ENCODE results near the gene SLC1A2. TPM values are rescaled to one million over a fixed set of nuclear protein-coding genes. Genes with fewer than 3 reads are reported as not detected.

SLC1A2 gene
- total RNA-seq, 1 experiment from 2014 or later, result not detected

GRCh38 chr11:35245056-35245455 is 174.3 kb downstream of the SLC1A2 start:
- DNase-seq (ENCODE audit: low spot score), result no peak

- DNase-seq (ENCODE audit: low spot score), result no peak
Observed at GRCh38 chr11:35243774-35244173, 175.6 kb downstream of the SLC1A2 start.

- DNase-seq (ENCODE audit: low spot score), result no peak
Observed at GRCh38 chr11:35242412-35243242, 176.7 kb downstream of the SLC1A2 start.

GRCh38 chr11:35241531-35241930 is 177.8 kb downstream of the SLC1A2 start:
- DNase-seq (ENCODE audit: low spot score), result no peak

GRCh38 chr11:35241083-35241482 is 178.3 kb downstream of the SLC1A2 start:
- DNase-seq (ENCODE audit: low spot score), result no peak

GRCh38 chr11:35239471-35240075 is 179.8 kb downstream of the SLC1A2 start:
- no peak for DNase-seq (ENCODE audit: low spot score)

GRCh38 chr11:35238882-35239281 is 180.5 kb downstream of the SLC1A2 start:
- no peak for DNase-seq (ENCODE audit: low spot score)

GRCh38 chr11:35237860-35238715 is 181.3 kb downstream of the SLC1A2 start:
- DNase-seq (ENCODE audit: low spot score), result peak; percentile 57

GRCh38 chr11:35237351-35237750 is 182.0 kb downstream of the SLC1A2 start:
- peak; percentile 36 for DNase-seq (ENCODE audit: low spot score)

GRCh38 chr11:35236667-35237003 is 182.7 kb downstream of the SLC1A2 start:
- DNase-seq (ENCODE audit: low spot score), result no peak

GRCh38 chr11:35235936-35236666 is 183.3 kb downstream of the SLC1A2 start:
- DNase-seq (ENCODE audit: low spot score), result peak; percentile 98

- no peak for DNase-seq (ENCODE audit: low spot score)
Observed at GRCh38 chr11:35235498-35235897, 183.9 kb downstream of the SLC1A2 start.

- no peak for DNase-seq (ENCODE audit: low spot score)
Observed at GRCh38 chr11:35235157-35235468, 184.2 kb downstream of the SLC1A2 start.

- no peak for DNase-seq (ENCODE audit: low spot score)
Observed at GRCh38 chr11:35234460-35235156, 184.8 kb downstream of the SLC1A2 start.

GRCh38 chr11:35233518-35233917 is 185.8 kb downstream of the SLC1A2 start:
- DNase-seq (ENCODE audit: low spot score), result no peak

- no peak for DNase-seq (ENCODE audit: low spot score)
Observed at GRCh38 chr11:35232891-35233330, 186.4 kb downstream of the SLC1A2 start.

- no peak for DNase-seq (ENCODE audit: low spot score)
Observed at GRCh38 chr11:35231076-35231860, 188.1 kb downstream of the SLC1A2 start.

- DNase-seq (ENCODE audit: low spot score), result no peak
Observed at GRCh38 chr11:35230388-35230787, 189.0 kb downstream of the SLC1A2 start.

- no peak for DNase-seq (ENCODE audit: low spot score)
Observed at GRCh38 chr11:35228328-35228725, 191.0 kb downstream of the SLC1A2 start.
